Measurements from ENCODE around the gene SCRT2.

DNA sequence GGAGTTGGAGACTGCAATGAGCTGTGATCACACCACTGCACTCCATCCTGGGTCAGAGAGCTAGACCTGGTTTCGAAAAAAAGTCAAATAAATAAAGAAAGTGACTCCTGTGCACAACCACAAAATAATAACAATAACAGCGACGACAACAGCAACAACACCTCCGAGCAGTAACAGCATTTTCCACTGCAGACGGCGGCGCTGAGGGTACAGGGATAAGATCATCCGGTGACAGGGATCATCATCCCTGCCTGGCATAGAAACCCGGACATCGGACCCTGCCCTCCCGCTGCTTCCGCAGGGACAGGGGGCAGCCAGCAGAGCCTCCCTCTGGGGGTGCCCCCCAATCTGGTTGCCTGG is 34.1 kb downstream of the SCRT2 start:
- TF ChIP-seq, protein P1, sequence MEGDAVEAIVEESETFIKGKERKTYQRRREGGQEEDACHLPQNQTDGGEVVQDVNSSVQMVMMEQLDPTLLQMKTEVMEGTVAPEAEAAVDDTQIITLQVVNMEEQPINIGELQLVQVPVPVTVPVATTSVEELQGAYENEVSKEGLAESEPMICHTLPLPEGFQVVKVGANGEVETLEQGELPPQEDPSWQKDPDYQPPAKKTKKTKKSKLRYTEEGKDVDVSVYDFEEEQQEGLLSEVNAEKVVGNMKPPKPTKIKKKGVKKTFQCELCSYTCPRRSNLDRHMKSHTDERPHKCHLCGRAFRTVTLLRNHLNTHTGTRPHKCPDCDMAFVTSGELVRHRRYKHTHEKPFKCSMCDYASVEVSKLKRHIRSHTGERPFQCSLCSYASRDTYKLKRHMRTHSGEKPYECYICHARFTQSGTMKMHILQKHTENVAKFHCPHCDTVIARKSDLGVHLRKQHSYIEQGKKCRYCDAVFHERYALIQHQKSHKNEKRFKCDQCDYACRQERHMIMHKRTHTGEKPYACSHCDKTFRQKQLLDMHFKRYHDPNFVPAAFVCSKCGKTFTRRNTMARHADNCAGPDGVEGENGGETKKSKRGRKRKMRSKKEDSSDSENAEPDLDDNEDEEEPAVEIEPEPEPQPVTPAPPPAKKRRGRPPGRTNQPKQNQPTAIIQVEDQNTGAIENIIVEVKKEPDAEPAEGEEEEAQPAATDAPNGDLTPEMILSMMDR (IDR thresholded peaks at IDR 0.05; ENCODE audit: low read length), result no peak
- TF ChIP-seq EZH2 (IDR thresholded peaks at IDR 0.05; ENCODE audit: borderline replicate concordance, low read length), result no peak

All from OCI-LY1 (cell line).